ENCODE data around the gene VPS45.

DNA sequence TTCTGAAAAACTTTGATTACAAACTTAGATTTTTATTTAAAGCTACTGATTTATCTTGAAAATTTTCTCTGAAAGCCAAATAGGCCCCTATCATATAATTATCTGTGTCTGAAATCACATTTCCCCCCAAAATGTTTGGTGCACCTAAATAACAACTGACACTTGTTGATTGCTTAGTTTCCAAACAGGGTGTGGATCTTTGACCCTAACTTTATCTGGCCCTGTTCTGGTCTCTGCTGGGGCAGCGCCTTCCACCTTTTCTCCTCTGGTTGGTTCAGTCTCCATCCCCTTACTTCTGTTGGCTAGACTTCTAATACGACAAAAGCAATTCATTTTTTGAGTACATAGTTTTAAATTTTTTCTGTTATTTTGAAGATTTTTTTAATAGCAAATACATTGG, 46.9 kb upstream of the VPS45 start:
- no peak for TF ChIP-seq EZH2 (IDR thresholded peaks at IDR 0.05; ENCODE audit: borderline replicate concordance, low read depth, low read length, poor library complexity, severe bottlenecking)
- TF ChIP-seq, protein P1, sequence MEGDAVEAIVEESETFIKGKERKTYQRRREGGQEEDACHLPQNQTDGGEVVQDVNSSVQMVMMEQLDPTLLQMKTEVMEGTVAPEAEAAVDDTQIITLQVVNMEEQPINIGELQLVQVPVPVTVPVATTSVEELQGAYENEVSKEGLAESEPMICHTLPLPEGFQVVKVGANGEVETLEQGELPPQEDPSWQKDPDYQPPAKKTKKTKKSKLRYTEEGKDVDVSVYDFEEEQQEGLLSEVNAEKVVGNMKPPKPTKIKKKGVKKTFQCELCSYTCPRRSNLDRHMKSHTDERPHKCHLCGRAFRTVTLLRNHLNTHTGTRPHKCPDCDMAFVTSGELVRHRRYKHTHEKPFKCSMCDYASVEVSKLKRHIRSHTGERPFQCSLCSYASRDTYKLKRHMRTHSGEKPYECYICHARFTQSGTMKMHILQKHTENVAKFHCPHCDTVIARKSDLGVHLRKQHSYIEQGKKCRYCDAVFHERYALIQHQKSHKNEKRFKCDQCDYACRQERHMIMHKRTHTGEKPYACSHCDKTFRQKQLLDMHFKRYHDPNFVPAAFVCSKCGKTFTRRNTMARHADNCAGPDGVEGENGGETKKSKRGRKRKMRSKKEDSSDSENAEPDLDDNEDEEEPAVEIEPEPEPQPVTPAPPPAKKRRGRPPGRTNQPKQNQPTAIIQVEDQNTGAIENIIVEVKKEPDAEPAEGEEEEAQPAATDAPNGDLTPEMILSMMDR (conservative IDR thresholded peaks at IDR 0.05; ENCODE audit: low read depth, low read length): no peak
